ENCODE measurements around the gene TMEM171. TPM values are rescaled to one million over a fixed set of nuclear protein-coding genes. Genes with fewer than 3 reads are reported as not detected.

Gene TMEM171
- total RNA-seq, 1 experiment from 2014 or later = 20.8 TPM

DNA sequence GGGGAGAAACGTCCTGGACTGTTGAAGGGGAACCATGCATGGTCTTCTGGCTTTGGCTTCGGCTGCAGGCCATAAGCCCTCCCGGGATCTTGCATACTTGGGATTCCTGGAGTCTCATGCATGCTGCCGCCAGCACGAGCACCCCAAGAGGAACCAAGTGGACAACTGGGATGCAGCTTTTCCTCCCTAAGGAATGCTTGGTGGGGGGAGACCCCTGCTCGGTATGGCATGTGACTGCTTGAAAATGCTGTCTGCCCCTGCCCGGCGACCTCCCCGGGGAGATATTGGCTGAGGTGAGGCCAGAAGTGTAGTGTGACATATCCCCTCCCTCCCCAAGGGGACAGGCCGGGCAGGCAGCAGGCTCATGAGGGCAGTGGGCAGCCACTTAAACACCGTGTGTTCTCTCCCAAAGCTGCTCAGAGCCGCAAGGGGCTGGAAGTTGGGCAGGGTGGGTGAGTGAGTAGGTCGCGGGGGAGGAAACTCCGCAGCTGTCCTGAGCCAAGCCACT is 15.7 kb downstream of the TMEM171 start:
- Mint-ChIP-seq H3K27me3 (ENCODE audit: unreplicated experiment) (no peaks in the 10 kb centered on the region), H3K4me3 (ENCODE audit: low read depth, unreplicated experiment) (no peak overlapping the region), H3K36me3 (ENCODE audit: insufficient read depth, unreplicated experiment) (no peaks in the 10 kb centered on the region), H3K4me1 (ENCODE audit: low read depth, unreplicated experiment) (peaks cover 17% of the 10 kb centered on the region), H3K9me3 (ENCODE audit: low read depth, unreplicated experiment) (no peaks in the 10 kb centered on the region), H3K27ac (ENCODE audit: unreplicated experiment) (no peak overlapping the region)
- no TSS peak for BruUV-seq (replicated peaks)
- TF ChIP-seq CTCF (IDR thresholded peaks at IDR 0.05; ENCODE audit: unreplicated experiment) = no peak
- no peak for DNase-seq
- intact Hi-C loops (cut with micrococcal nuclease; ENCODE audit: unreplicated experiment) = no loop called here
- CTCF ChIA-PET = no interaction called here

DNA sequence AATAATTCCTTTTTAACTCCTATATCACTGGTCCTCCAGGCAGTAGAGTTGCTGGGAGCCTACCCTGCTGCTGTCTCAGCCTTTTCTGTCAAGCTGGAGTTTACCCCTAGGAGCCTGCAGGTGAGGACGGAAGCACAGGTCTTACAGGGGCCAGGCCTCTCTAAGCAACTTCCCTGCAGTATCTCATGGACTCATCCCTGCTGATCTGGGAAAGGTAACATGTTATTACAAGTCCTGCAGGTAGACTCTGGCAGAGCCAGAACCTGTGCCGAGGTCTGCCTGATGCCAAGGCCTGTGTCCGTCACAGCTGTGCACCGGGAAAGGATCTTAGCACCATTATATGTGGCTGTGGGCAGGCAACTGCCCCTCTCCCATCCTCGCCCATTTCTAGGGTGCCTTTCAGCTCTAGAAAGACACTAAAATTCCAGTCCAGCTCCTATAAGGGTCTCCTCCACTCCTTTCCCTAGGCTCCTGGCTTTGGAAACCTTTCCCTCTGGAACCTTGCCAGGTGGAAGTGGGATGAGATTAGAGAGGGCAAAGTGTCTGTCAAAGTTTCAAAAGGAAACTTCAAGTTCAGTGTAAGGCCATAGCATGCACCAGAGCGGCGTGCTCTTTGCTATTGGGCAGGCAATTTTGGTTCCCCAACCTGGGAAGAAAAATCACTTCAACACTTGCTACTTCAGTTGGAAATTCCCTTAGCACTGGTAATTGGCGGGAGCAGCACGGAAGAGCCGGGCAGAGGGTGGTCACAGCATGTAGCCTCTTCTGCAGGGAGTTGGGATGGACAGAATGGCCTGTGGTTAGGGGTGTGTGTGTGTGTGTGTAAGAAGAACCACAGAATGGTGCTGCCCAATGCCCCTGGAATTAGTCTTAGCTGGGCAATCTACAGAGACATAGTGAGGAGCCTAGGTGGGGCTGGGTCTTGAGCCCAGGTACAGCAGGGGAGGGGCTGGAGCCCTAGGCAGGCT is 17.5 kb downstream of the TMEM171 start:
- no peaks in the 10 kb centered on the region for H3K36me3 Mint-ChIP-seq (ENCODE audit: insufficient read depth, unreplicated experiment)
- no peak for DNase-seq
- H3K27ac Mint-ChIP-seq (ENCODE audit: unreplicated experiment) = no peak overlapping the region
- no TSS peak for BruUV-seq (replicated peaks)
- peaks cover 8% of the 10 kb centered on the region for H3K4me1 Mint-ChIP-seq (ENCODE audit: low read depth, unreplicated experiment)
- no peaks in the 10 kb centered on the region for H3K27me3 Mint-ChIP-seq (ENCODE audit: unreplicated experiment)
- no peak for TF ChIP-seq CTCF (IDR thresholded peaks at IDR 0.05; ENCODE audit: unreplicated experiment)
- CTCF ChIA-PET = no interaction called here
- H3K9me3 Mint-ChIP-seq (ENCODE audit: low read depth, unreplicated experiment) = no peaks in the 10 kb centered on the region
- intact Hi-C loops (cut with micrococcal nuclease; ENCODE audit: unreplicated experiment) = no loop called here
- no peak overlapping the region for H3K4me3 Mint-ChIP-seq (ENCODE audit: low read depth, unreplicated experiment)

DNA sequence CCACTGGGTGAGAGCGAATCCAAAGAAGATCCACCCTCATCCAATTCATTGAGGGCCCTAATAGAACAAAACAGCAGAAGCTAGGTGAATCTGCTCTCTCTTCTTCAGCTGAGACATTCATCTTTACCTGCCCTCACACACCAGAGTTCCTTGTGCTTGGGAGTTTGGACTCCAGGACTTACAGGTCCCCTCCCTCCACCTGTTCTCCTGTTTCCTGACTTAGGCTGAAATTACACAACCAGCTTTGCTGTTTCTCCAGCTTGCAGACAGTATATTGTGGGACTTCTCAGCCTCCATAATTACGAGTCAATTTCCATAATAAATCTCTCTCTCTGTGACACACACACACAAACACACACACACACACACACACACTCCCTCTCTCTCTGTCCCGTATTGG is 19.1 kb downstream of the TMEM171 start:
- H3K36me3 Mint-ChIP-seq (ENCODE audit: insufficient read depth, unreplicated experiment) = no peaks in the 10 kb centered on the region
- TF ChIP-seq CTCF (IDR thresholded peaks at IDR 0.05; ENCODE audit: unreplicated experiment) = no peak
- no TSS peak for BruUV-seq (replicated peaks)
- intact Hi-C loops (cut with micrococcal nuclease; ENCODE audit: unreplicated experiment) = no loop called here
- no peak for DNase-seq
- H3K27ac Mint-ChIP-seq (ENCODE audit: unreplicated experiment) = no peak overlapping the region
- no peak overlapping the region for H3K4me3 Mint-ChIP-seq (ENCODE audit: low read depth, unreplicated experiment)
- H3K27me3 Mint-ChIP-seq (ENCODE audit: unreplicated experiment) = no peaks in the 10 kb centered on the region
- CTCF ChIA-PET = no interaction called here
- no peaks in the 10 kb centered on the region for H3K4me1 Mint-ChIP-seq (ENCODE audit: low read depth, unreplicated experiment)
- no peaks in the 10 kb centered on the region for H3K9me3 Mint-ChIP-seq (ENCODE audit: low read depth, unreplicated experiment)

- TF ChIP-seq CTCF (IDR thresholded peaks at IDR 0.05; ENCODE audit: unreplicated experiment) = no peak
- BruUV-seq (replicated peaks) = no TSS peak
- Mint-ChIP-seq H3K36me3 (ENCODE audit: insufficient read depth, unreplicated experiment) (no peaks in the 10 kb centered on the region), H3K27ac (ENCODE audit: unreplicated experiment) (no peak overlapping the region), H3K9me3 (ENCODE audit: low read depth, unreplicated experiment) (no peaks in the 10 kb centered on the region), H3K4me3 (ENCODE audit: low read depth, unreplicated experiment) (no peak overlapping the region), H3K27me3 (ENCODE audit: unreplicated experiment) (no peaks in the 10 kb centered on the region), H3K4me1 (ENCODE audit: low read depth, unreplicated experiment) (no peaks in the 10 kb centered on the region)
- intact Hi-C loops (cut with micrococcal nuclease; ENCODE audit: unreplicated experiment) = no loop called here
- CTCF ChIA-PET = no interaction called here
- no peak for DNase-seq
Measured at GRCh38 chr5:73140801-73141200, 20.4 kb downstream of the TMEM171 start.
